AG08396 (cell line): Measurements from ENCODE around the gene GALNT18.

ENCODE experiments used
- DNase-seq: peaks from one replicate; pipeline ENCODE4 v3.0.0; 2012; ENCODE audit warnings: low spot score, mixed read lengths

The GALNT18 gene

DNA sequence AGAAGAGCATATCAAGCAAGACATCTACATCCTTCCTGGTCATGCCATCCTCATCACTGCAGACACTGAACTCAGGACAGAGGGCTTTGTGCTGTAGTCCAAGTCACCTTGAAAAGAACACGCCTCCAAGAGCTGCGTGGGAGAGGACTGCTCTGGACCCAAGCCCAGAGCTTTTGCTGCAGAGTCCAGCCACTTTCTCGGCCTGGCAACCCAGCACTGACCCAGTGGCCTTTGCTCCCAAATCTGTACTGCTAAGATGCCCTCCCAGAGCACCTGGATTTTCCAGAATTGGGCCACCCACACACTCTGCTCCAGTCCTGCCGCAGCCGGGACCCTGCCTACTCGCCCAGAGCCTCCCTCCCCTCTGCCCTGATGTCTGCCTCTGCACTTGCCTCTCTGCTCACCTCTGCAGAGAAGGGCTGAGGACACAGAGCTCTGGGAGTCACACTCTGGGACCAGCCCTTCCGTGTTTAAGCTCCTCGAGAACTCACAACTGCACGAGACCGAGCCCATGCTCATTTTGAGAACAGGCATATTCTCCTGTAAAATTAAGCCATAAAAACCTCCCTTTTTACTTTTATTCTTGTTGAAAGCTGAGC is 185.0 kb downstream of the GALNT18 start:
- DNase-seq, result no peak

DNA sequence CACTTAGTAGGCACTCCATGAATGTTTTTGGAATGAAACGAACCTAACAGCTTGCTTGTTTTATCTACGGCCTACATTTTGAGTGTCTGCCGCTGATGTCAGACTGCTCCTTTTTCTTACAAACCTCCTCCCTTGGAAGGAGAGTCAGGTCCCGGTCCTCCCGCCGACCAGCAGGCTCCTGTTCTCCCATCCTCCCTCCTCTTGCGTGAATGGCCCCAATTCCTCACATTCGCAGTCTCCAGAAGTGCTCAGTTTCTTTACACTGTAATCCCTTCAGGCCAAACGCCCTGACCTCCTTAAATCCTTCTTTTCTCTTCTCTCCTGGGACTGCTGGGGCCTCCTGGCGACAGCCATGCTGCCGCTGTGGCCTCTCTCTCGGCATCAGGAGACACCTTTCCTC is 186.2 kb downstream of the GALNT18 start:
- DNase-seq, result no peak

DNA sequence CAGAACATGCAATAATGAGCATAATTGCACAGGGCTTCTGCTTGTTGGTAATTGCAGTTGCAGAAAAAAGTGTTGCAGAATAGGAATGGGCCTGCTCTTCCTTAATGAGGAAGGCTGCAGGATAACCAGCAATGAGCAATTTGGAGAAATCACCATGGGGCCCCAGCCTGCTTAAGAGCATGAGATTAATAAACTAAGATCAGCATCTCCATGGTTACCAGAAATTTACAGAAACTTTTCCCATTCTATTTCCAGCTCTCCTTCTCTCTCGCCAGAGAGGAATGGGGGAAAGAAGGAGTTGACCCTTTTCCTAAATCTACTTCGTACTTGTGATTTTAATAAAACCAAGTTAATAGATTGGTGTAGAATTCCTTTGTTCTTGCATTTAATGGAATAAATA is 187.8 kb downstream of the GALNT18 start:
- DNase-seq, result no peak

DNA sequence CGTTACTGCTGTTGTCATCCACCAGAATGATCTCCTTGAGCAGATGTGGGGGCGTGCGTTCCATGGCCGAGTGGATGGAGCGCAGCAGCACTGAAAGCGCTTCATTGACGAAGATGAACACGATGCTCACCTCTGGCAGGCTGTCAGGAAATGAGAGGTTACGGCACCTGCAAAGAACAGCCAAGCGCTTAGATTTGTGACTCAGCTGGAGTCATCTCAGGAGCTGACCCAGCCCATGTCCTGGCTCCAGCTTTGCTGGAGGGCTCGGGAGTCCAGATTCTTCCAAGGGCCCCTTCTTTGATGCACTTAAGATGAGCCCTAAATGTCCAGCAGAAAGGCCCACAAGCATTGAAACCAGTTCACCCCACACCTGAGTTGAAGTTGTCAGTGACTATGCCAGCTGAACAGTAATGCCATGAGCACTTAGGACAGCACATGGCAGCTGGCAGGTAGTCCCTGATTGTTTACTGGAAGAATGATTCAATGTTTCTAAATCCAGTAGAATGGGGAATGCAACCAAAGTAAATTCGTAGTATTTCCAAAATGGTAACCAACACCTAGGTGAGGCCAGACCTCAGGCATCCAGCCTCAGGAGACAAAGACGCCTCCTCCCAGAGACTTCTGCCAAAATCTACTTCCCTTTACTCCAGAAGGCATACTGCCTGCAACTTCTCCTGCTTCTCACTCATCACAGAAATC is 189.0 kb downstream of the GALNT18 start:
- no peak for DNase-seq

DNA sequence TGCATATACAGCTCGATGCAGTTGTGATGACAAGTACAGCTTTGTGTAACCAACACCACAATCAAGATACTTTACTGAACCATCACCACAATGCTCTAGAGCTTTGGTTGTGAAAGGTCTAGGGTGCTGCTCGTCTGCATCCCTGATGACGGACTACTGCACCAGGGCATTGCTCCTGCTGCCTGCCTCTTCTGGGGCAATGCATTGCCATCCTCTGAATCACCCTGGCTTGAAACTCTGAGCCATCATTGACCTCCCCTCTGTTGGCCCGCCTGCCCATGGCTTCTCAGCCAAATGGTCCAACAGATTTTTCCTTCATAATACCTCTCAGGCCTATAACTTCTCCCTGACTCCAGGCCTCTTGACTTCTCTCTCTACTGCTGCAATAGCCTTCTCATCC is 191.4 kb downstream of the GALNT18 start:
- no peak for DNase-seq

DNA sequence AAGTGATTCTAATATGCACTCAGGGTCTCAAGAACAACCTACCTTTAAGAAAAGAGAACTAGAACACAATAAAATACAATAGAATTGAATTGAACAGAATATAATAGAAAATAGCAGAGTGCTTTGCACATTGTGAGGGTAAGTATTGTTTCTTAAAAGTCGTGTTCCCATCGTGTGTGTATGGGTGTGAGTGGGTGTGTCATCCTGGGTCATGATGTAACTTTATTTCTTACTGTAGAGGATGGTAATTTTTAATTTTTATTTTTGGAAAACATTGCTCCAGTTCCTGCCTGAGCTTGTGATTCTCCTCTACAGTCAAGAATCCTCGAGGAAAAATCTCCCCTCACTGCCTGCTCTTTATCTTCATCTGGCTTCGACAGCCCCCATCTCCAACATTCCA is 193.1 kb downstream of the GALNT18 start:
- no peak for DNase-seq

DNA sequence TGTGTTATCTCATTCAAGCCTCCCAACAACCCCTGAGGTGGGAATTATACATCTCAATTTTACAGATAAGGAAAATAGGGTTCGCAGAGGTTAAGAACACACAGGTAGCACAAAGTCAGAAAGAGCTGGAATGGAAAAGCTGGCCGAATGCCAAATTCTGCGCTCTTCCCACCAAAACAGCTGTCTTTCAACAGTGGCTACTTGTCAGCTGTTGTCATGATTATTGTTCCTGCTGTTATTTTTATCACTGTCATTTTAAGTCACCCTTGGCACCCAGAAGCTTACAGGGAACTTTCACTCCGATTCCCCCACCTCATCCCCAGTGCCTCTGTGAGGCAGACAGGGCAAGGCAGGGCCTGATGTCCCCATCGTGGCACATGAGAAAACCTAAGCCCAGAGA is 194.3 kb downstream of the GALNT18 start:
- DNase-seq, result no peak

DNA sequence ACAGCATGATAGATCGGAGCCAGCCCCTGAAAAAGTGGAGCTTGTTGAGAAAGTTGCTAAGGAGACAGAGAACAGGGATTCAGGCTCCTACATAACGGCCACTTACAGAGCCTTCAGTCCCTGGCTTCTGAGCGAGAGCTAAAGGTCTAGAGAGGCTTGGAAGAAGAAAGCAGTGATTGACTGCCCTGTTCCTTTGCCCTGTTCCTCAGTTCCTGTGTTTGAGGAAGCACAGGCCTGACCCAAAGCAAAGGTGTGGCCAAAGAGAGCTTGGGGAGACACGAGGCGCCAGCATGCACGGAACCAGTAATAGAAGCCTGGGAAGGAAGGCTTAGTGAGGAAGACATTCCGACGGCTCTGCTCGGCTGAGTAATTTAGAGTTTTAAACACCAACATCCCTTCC is 194.7 kb downstream of the GALNT18 start:
- no peak for DNase-seq

DNA sequence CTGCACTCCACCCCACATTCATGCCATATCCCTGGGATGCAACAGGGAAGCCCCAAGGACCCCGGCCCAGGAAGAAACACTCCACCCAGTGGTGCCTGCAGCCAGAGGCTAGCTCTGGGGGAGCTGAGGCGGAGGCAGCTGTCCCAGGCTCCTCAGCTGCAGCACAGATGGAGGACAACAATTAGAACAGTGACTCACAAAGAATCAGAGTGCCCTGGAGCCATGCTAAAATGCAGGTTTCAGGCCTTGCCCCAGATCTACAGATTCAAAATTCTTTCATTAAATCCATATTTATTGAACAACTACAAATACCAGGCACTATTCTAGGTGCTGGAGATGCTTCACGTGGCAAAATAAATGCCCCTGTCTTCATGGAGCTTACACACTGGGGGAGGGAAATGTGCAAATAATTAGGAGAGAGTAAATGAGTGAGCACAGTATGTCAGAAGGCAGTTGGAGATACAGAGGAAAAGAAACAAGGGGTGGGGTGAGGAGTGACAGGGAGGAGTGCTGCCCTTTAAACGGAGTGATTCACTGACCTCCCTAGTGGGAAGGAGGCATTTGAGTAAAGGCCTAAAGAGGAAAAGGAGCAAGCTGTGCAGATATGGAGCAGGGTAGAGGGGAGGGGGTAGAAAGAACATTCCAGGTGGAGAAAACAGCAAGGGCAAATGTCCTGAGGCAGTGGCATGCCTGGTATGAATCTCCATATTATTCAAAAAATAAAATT is 195.4 kb downstream of the GALNT18 start:
- DNase-seq, result no peak

DNA sequence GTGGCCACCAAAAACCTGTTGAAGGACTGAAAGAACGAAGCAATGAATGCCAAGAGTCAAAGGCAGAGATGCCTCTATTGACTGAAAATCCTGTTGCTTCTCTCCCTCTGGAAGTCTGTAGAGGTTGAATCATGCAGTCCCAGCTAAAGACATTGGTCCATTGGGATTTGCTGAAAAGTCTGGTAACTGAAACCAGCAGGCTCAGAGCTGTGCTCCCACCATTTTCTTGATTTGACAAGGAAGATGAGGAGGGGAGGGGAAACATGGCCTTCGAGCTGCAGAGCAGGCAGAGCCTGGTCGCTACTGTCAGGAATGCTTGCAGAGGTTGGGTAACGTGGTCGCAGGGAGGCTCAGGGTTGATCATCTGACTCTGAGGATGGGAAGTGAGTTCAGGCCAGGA is 196.0 kb downstream of the GALNT18 start:
- no peak for DNase-seq

DNA sequence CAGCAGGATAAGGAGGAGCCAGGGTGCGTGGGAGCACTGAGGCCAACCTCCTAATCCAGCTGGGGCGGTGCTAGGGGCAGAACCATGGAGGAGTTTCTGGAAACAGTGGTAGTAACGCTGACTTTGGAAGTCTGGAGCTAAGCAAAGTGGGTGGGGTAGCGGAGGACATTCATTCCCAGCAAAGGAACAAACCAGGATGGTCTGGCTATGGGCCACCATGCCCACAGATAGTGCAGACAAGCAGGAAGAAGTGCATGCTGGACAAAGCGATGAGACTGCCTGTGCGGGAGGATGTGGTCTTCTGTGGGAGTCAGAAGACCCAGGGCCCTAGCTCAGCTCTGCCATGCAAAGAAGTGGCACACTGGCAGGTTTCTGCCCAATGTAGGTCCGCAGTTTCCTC is 197.1 kb downstream of the GALNT18 start:
- DNase-seq, result no peak

DNA sequence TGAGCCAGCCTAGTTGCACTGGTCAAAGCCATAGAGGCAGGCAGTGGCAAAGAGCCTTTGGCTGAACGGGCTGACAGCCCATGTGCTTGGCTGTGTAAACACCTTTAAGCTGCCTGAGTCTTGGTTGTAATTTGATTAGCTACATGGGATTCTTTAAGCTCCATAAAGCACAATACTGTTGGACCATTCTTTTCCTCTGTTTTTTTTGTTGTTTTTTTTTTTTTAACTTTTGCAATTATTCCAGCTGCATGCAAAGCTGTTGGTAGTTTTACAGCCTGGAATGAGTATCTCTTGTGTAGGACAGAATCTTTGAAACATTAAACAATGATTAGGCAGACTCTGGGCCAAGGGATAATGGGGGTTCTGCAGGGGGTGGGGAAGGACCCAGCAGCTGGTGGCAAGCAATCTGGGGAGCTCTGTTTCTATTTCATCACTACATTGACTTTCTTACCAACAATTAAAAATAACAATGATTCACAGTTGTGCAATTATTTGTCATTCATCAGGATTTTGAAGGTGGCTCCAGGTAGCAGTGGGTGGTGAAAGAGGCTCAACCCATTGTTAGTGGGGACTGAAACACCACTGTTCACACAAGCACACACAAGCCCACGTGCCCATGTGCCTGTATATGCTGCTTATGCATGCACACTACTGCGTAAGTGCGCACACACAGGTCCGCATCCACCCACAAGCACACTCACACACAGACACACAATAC is 199.2 kb downstream of the GALNT18 start:
- no peak for DNase-seq

DNA sequence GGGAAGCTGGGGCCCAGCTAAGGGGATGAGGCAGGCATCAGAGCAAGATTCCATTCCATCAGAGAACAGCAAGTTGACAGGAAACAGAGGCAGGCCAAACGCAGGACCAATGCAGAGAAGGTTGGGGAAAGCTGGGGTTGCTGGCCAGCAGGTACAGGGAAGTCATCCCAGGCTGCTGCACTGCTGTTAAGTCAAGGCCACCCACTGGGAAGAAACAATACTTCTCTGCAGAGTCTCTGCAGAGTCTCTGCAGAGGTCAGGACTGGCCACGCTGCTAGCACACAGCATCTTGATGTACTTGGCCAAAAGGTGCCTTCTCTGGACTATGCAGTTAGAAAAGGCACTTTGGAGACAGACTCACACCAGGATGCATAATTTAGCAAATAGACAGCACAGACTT is 200.3 kb downstream of the GALNT18 start:
- DNase-seq, result no peak

DNA sequence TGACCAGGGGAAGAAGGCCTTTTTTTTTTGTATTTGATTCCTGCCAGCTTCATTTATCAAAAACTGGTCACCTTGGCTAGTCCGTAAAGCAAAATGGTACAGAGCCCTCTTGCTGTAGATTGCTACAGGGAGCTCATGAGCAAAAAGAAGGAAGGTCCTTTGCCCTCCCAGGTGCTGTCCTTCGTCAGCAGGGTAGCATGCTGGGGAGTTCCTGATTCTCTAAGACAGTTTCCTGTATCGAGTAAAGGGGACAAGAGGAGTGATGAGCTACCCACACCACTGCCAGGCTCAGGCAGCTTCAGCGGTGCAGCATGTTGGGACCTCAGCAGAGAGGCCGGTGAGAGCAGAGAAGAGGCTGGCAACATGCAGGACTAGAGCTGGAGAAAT is 200.9 kb downstream of the GALNT18 start:
- no peak for DNase-seq

DNA sequence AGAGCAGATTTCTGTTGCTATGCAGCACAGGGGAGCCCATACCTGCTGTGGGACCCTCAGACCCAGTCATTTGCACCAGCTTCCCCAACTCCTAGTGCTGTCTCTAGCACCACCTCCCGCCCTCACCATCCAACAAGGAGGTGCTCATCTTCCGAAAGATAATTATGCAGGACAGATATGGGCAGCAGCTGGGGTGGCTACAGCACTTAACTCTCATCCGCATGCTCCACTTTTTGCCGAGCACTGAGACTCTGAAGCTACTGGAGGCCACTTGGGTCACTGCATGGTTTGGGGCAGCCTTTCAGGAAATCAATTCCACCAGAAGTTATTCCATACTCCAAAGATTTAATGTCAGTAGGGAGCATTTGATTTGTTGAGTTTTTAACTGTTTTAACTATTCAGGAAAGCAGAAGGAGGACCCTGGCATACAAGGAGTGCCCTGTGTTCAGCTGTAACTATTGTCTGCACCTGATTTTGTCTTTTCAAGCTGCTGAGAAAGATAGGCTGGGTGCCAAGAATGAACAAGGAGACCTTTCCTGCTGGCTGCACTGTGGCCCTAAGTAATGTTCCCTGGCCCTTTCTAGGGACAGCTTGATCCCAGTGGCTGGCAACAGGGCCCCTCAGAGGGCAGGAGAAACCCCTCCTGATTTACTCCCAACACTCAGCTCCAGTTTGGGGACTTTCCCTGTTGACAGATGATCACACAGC is 201.5 kb downstream of the GALNT18 start:
- no peak for DNase-seq

DNA sequence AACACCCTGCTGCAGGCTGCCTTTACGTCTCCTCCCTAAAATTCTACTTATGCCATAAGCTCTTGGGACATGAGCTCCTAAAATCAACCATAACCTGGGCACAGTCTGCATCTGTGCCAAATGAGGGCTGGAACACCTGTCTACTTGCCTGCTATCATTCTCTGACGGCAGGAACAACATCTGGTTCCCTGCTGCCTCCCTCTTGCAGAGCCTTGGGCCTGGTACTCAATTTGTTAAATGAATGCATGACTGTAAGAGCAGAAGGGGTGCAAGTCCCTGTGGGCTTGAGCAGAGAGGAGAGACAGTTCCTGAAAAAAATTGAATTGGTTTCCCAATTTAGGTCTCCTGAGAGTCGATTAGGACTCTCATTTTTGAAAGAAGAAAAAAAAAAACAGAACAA is 202.1 kb downstream of the GALNT18 start:
- DNase-seq, result no peak

DNA sequence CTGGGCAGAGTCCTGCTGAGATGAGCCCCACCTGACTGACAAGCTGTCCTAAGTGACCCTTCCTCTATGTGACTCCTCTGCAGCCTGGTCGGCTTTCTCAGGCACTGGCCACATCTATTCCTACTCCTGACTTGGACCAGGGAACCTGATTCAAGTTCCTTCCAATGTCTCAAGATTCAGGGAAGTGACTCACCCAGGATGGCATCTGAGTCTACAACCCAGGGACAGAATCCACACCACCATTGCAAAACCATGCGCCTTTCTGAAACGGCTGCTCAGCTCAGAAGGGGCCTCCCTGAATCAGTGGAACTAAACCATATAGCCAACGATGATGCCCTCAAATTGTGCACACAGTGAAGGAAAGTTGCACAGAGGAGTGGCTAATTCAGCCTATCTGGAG is 204.9 kb downstream of the GALNT18 start:
- DNase-seq, result peak; percentile 71

DNA sequence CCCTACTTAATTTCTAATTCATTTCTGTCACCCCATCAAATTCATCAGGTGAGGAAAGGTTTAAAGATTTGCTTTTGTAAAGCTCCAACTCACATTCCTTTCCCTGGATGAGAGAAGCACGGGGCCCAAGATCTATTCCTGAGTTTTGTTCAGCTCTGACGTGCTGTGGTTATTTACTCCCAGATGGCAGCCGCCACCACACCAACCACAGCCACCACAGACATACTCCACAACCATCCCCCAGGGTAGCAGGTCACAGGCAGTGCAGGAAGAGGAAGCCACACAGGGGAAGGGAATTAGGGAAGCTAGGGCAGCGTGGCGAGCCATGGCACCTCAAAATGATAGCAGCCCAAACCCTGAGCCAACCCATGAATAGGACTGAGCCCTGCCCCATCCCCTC is 205.3 kb downstream of the GALNT18 start:
- DNase-seq, result peak; percentile 36

DNA sequence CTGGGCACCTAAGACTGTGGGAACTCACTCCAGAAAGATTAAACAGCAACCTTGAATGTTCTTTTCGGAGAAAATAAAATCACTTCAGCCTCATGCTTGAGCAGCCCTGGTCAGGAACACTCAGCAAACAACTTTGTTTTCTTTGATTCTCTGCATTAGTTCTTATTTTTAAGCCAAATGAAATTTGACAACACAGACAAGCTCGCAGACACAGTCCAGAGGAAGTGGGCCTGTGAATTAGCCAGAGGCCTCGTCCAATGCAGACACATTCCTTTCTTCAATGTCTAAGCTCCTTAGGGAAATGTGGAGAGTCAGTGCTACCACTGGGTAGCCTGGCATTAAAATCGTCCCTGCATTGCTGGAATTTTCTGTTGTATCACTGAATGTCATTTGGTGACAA is 205.9 kb downstream of the GALNT18 start:
- DNase-seq, result no peak

DNA sequence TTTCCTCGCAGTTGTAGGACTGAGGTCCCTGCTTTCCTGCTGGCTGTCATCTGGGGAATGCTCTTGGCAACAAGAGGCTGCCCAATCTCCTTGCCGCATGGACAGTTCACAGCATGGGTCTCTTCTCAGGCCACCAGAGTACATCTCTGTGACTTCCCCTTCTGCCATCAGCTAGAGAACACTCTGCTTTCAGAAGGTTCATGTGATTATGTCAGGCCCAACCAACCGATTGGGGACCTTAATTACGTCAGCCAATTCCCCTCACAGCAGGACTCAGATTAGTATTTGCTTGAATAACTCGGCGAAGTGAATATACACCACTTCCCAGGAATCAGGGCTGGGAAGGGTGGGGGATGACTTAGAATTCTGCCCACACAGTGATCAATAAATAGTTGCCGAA is 206.8 kb downstream of the GALNT18 start:
- DNase-seq, result no peak

DNA sequence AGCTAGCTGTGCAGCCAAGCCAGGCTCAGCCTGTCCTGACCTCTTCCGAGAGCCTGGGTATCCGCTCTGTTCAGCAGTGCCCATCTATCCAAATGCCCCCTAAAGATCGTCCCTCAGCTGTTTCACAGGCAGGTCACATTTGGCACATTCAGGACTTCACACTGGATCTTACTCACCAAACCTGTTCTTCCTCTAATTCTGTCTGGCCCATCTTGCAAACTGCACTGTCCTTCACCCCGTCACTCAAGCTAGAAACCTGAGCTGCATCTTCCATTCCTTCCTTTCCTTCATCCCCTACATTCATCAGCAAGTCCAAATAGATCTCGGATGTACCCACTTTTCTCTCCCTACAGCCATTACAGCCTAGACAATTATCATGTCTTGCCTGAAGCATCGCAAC is 208.0 kb downstream of the GALNT18 start:
- DNase-seq, result no peak

DNA sequence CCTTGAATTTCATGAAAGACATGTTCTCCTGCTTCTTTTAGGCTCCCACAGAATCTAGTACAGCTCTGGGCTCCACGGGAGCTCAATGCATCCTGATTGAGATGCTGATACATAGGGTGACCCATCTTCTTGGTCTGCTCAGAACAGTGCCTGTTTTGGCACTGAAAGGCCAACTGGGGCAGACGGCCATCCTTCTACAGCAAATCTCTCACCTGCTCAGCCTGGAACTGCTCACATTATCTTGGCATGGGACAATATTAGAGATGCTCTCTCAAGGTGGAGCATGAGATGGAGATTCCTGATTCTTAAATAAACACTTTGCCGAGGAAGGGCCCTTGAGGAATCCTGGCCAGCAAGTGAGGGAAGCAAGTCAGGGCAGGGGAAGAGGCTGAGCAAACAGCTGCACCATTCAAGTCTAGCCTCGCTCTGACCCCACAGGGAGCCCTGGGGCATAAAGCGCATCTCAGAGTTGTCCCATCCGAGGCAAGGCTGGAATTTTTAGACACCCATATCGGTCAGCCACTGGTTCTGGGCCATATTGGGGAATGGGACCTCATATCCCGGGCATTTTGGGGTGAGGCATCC is 210.3 kb downstream of the GALNT18 start:
- no peak for DNase-seq
